GM23338 (cell line): ENCODE results near the gene ABCB8. TPM values are rescaled to one million over a fixed set of nuclear protein-coding genes. Genes with fewer than 3 reads are reported as not detected.

Source experiments
- ATAC-seq: fragments of 200-7000 bp; cut with Tn5 transposase; 3 replicates; pipeline ENCODE4 v1.9.1; 2020
- DNase-seq: peaks from one replicate; pipeline ENCODE4 v3.0.0-alpha.2; 2015; ENCODE audit warnings: low spot score
- H2AFZ ChIP-seq: fragments of 200-600 bp; sonication (generic); 2 replicates; pipeline ENCODE4 v1.8.0; 2016; ENCODE audit warnings: antibody characterized with exemption, mild to moderate bottlenecking, moderate library complexity
- H3F3A ChIP-seq: fragments of 200-600 bp; sonication (generic); replicated peaks from 2 replicates; pipeline ENCODE4 v1.8.0; 2017; ENCODE audit warnings: antibody characterized with exemption, mixed run types, low read depth
- H3K27ac ChIP-seq: fragments of 200-600 bp; sonication (generic); 2 replicates; pipeline ENCODE4 v1.6.1; 2016; ENCODE audit warnings: low read depth
- H3K27me3 ChIP-seq: fragments of 200-600 bp; sonication (generic); 2 replicates; pipeline ENCODE4 v1.8.0; 2016; ENCODE audit warnings: mild to moderate bottlenecking, mixed run types, moderate library complexity; ENCODE audit not compliant: insufficient read depth
- H3K36me3 ChIP-seq: fragments of 200-600 bp; sonication (generic); 2 replicates; pipeline ENCODE4 v1.8.0; 2016; ENCODE audit warnings: mild to moderate bottlenecking; ENCODE audit not compliant: insufficient read depth
- H3K4me1 ChIP-seq: fragments of 200-600 bp; sonication (generic); 2 replicates; pipeline ENCODE4 v1.8.0; 2016; ENCODE audit warnings: mild to moderate bottlenecking, moderate library complexity; ENCODE audit not compliant: insufficient read depth
- H3K4me2 ChIP-seq: fragments of 200-600 bp; sonication (generic); 2 replicates; pipeline ENCODE4 v1.7.1; 2017; ENCODE audit warnings: mixed run types
- H3K4me3 ChIP-seq: fragments of 200-600 bp; sonication (generic); 2 replicates; pipeline ENCODE4 v1.6.1; 2016; ENCODE audit warnings: mixed run types
- H3K79me2 ChIP-seq: fragments of 200-600 bp; sonication (generic); replicated peaks from 2 replicates; pipeline ENCODE4 v1.8.0; 2017; ENCODE audit warnings: mild to moderate bottlenecking; ENCODE audit not compliant: insufficient read depth
- H3K9me2 ChIP-seq: fragments of 200-600 bp; sonication (generic); 2 replicates; pipeline ENCODE4 v1.8.0; 2017; ENCODE audit not compliant: insufficient read depth
- H4K20me1 ChIP-seq: fragments of 200-600 bp; sonication (generic); replicated peaks from 2 replicates; pipeline ENCODE4 v1.8.0; 2017; ENCODE audit warnings: mild to moderate bottlenecking; ENCODE audit not compliant: insufficient read depth
- H3K27ac Mint-ChIP-seq: 2 replicates; pipeline ENCODE4 v1.8.0; 2020; ENCODE audit warnings: inconsistent platforms, mild to moderate bottlenecking, moderate library complexity, mixed read lengths
- H3K27me3 Mint-ChIP-seq: 3 replicates; pipeline ENCODE4 v1.8.0; 2022; ENCODE audit warnings: low read depth, mild to moderate bottlenecking, moderate library complexity, mixed read lengths, inconsistent platforms; ENCODE audit not compliant: insufficient read depth, poor library complexity
- H3K36me3 Mint-ChIP-seq: 3 replicates; pipeline ENCODE4 v1.8.0; 2021; ENCODE audit warnings: low read depth, mild to moderate bottlenecking, inconsistent platforms, moderate library complexity, mixed read lengths
- H3K4me1 Mint-ChIP-seq: 3 replicates; pipeline ENCODE4 v1.8.0; 2020; ENCODE audit warnings: mild to moderate bottlenecking, inconsistent platforms, mixed read lengths
- H3K4me3 Mint-ChIP-seq: 3 replicates; pipeline ENCODE4 v1.8.0; 2021; ENCODE audit warnings: moderate library complexity, mild to moderate bottlenecking, inconsistent platforms, mixed read lengths
- H3K9me3 Mint-ChIP-seq: 3 replicates; pipeline ENCODE4 v1.8.0; 2020; ENCODE audit warnings: moderate library complexity, mild to moderate bottlenecking, inconsistent platforms, mixed read lengths
- CREB1 ChIP-seq: fragments of 250-450 bp; sonication (Bioruptor Pico); IDR thresholded peaks from 2 replicates; pipeline ENCODE4 v1.5.0; 2020; ENCODE audit warnings: low read depth, mild to moderate bottlenecking, moderate library complexity
- EZH2 ChIP-seq: fragments of 200-600 bp; sonication (generic); IDR thresholded peaks from one replicate; pipeline ENCODE4 v1.8.0; 2017; ENCODE audit warnings: antibody characterized with exemption, mild to moderate bottlenecking, low read depth; ENCODE audit not compliant: unreplicated experiment
- EZH2phosphoT487 ChIP-seq: fragments of 200-600 bp; sonication (generic); IDR thresholded peaks from one replicate; pipeline ENCODE4 v1.8.1; 2018; ENCODE audit warnings: antibody characterized with exemption; ENCODE audit not compliant: unreplicated experiment
- JUNB ChIP-seq: IDR thresholded peaks from one replicate; pipeline ENCODE4 v1.6.1; 2016; ENCODE audit warnings: antibody characterized with exemption; ENCODE audit not compliant: unreplicated experiment
- NANOG ChIP-seq: IDR thresholded peaks from 2 replicates; pipeline ENCODE4 v1.6.1; 2016; ENCODE audit warnings: antibody characterized with exemption, borderline replicate concordance
- POLR2AphosphoS5 ChIP-seq: IDR thresholded peaks from 2 replicates; pipeline ENCODE4 v1.6.1; 2016; ENCODE audit warnings: antibody characterized with exemption, low read depth
- STAT1 ChIP-seq: IDR thresholded peaks from one replicate; pipeline ENCODE4 v1.6.1; 2016; ENCODE audit warnings: antibody characterized with exemption; ENCODE audit not compliant: unreplicated experiment
- ZNF114 ChIP-seq: fragments of 250-450 bp; sonication (Bioruptor Pico); IDR thresholded peaks from 2 replicates; pipeline ENCODE4 v1.5.0; 2020; ENCODE audit warnings: mild to moderate bottlenecking, moderate library complexity
- ZNF331 ChIP-seq: fragments of 250-450 bp; sonication (Bioruptor Pico); IDR thresholded peaks from 2 replicates; pipeline ENCODE4 v1.5.0; 2020; ENCODE audit warnings: low read depth, mild to moderate bottlenecking, moderate library complexity
- polyA plus RNA-seq: library from polyadenylated mRNA; unstranded; fragments of >200 nt; fragmentation: Nextera tagmentation; extraction: Ambion mirVana; gene quantifications from 2 replicates; pipeline ENCODE4 v1.2.1, GENCODE V29; 2016
- total RNA-seq: library from RNA; depleted of rRNA; stranded (reverse); fragments of >200 nt; shearing (Covaris generic); gene quantifications from 2 replicates; pipeline ENCODE4 v1.2.3, GENCODE V29; 2014
- TF ChIP-seq, protein P1 (sequence below), 2 experiments: fragments of 200-600 bp in 1 of 2; sonication (generic) in 1 of 2; conservative IDR thresholded peaks; 2 replicates each; pipeline versions ENCODE4 v1.5.1 to v1.6.1; 2016 to 2017; ENCODE audit warnings: antibody characterized with exemption in 2 of 2, low read depth in 2 of 2, mild to moderate bottlenecking in 2 of 2, moderate library complexity in 1 of 2
- TF ChIP-seq, protein P2 (sequence below): IDR thresholded peaks from 2 replicates; pipeline ENCODE4 v1.6.1; 2016; ENCODE audit warnings: antibody characterized with exemption
- TF ChIP-seq, protein P3 (sequence below): fragments of 250-450 bp; sonication (Bioruptor Pico); IDR thresholded peaks from 2 replicates; pipeline ENCODE4 v1.5.0; 2020; ENCODE audit warnings: mild to moderate bottlenecking, moderate library complexity
- TF ChIP-seq, protein P4 (sequence below): IDR thresholded peaks from one replicate; pipeline ENCODE4 v1.6.1; 2018; ENCODE audit warnings: antibody characterized with exemption; ENCODE audit not compliant: unreplicated experiment

Gene ABCB8
- total and polyA plus RNA-seq, 2 experiments from 2014 or later = 11.4 to 27.1 TPM

DNA sequence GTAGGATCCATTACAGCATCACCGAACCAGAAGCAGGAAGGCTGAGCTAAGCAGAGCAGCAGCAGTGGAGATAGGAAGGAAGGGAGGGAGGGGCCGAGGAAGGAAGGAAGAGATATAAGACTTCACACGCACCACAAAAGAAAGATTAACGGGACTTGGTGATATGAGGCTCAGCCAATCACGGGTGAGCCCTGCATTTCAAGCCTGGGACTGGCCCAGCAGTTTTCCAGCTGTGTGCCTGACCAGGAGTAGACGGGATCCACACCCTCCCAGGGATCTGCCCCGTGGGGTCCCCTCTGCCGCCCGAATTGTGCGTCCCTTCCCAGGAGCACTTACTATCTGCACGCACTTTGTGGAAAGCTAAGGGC lies 20.1 kb upstream of the ABCB8 start:
- Mint-ChIP-seq H3K4me3 (peak overlapping the region; percentile 60), H3K4me1 (peaks cover 35% of the 10 kb centered on the region), H3K27me3 (peaks cover 14% of the 10 kb centered on the region), H3K36me3 (no peaks in the 10 kb centered on the region; the same call in 2 of the 3 replicates), H3K9me3 (no peaks in the 10 kb centered on the region), H3K27ac (no peak overlapping the region)
- 0 out of 2 replicates have a peak, but pooled peaks cover 4% of the 10 kb centered on the region for H3F3A ChIP-seq
- H3K27me3 ChIP-seq = peaks cover 11% of the 10 kb centered on the region
- TF ChIP-seq, protein P1, sequence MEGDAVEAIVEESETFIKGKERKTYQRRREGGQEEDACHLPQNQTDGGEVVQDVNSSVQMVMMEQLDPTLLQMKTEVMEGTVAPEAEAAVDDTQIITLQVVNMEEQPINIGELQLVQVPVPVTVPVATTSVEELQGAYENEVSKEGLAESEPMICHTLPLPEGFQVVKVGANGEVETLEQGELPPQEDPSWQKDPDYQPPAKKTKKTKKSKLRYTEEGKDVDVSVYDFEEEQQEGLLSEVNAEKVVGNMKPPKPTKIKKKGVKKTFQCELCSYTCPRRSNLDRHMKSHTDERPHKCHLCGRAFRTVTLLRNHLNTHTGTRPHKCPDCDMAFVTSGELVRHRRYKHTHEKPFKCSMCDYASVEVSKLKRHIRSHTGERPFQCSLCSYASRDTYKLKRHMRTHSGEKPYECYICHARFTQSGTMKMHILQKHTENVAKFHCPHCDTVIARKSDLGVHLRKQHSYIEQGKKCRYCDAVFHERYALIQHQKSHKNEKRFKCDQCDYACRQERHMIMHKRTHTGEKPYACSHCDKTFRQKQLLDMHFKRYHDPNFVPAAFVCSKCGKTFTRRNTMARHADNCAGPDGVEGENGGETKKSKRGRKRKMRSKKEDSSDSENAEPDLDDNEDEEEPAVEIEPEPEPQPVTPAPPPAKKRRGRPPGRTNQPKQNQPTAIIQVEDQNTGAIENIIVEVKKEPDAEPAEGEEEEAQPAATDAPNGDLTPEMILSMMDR (conservative IDR thresholded peaks at IDR 0.05; ENCODE audit: low read depth in 2 of 2) = no peak
- TF ChIP-seq STAT1 (no peak), EZH2 (no peak), ZNF114 (no peak), ZNF331 (CRISPR knock-in tag) (no peak), POLR2AphosphoS5 (no peak), NANOG (no peak), JUNB (no peak), CREB1 (no peak), EZH2phosphoT487 (no peak)
- TF ChIP-seq, protein P2, sequence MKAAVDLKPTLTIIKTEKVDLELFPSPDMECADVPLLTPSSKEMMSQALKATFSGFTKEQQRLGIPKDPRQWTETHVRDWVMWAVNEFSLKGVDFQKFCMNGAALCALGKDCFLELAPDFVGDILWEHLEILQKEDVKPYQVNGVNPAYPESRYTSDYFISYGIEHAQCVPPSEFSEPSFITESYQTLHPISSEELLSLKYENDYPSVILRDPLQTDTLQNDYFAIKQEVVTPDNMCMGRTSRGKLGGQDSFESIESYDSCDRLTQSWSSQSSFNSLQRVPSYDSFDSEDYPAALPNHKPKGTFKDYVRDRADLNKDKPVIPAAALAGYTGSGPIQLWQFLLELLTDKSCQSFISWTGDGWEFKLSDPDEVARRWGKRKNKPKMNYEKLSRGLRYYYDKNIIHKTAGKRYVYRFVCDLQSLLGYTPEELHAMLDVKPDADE = no peak
- TF ChIP-seq, protein P3, sequence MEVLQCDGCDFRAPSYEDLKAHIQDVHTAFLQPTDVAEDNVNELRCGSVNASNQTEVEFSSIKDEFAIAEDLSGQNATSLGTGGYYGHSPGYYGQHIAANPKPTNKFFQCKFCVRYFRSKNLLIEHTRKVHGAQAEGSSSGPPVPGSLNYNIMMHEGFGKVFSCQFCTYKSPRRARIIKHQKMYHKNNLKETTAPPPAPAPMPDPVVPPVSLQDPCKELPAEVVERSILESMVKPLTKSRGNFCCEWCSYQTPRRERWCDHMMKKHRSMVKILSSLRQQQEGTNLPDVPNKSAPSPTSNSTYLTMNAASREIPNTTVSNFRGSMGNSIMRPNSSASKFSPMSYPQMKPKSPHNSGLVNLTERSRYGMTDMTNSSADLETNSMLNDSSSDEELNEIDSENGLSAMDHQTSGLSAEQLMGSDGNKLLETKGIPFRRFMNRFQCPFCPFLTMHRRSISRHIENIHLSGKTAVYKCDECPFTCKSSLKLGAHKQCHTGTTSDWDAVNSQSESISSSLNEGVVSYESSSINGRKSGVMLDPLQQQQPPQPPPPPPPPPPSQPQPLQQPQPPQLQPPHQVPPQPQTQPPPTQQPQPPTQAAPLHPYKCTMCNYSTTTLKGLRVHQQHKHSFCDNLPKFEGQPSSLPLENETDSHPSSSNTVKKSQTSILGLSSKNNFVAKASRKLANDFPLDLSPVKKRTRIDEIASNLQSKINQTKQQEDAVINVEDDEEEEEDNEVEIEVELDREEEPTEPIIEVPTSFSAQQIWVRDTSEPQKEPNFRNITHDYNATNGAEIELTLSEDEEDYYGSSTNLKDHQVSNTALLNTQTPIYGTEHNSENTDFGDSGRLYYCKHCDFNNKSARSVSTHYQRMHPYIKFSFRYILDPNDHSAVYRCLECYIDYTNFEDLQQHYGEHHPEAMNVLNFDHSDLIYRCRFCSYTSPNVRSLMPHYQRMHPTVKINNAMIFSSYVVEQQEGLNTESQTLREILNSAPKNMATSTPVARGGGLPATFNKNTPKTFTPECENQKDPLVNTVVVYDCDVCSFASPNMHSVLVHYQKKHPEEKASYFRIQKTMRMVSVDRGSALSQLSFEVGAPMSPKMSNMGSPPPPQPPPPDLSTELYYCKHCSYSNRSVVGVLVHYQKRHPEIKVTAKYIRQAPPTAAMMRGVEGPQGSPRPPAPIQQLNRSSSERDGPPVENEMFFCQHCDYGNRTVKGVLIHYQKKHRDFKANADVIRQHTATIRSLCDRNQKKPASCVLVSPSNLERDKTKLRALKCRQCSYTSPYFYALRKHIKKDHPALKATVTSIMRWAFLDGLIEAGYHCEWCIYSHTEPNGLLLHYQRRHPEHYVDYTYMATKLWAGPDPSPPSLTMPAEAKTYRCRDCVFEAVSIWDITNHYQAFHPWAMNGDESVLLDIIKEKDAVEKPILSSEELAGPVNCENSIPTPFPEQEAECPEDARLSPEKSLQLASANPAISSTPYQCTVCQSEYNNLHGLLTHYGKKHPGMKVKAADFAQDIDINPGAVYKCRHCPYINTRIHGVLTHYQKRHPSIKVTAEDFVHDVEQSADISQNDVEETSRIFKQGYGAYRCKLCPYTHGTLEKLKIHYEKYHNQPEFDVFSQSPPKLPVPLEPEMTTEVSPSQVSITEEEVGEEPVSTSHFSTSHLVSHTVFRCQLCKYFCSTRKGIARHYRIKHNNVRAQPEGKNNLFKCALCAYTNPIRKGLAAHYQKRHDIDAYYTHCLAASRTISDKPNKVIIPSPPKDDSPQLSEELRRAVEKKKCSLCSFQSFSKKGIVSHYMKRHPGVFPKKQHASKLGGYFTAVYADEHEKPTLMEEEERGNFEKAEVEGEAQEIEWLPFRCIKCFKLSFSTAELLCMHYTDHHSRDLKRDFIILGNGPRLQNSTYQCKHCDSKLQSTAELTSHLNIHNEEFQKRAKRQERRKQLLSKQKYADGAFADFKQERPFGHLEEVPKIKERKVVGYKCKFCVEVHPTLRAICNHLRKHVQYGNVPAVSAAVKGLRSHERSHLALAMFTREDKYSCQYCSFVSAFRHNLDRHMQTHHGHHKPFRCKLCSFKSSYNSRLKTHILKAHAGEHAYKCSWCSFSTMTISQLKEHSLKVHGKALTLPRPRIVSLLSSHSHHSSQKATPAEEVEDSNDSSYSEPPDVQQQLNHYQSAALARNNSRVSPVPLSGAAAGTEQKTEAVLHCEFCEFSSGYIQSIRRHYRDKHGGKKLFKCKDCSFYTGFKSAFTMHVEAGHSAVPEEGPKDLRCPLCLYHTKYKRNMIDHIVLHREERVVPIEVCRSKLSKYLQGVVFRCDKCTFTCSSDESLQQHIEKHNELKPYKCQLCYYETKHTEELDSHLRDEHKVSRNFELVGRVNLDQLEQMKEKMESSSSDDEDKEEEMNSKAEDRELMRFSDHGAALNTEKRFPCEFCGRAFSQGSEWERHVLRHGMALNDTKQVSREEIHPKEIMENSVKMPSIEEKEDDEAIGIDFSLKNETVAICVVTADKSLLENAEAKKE = no peak
- TF ChIP-seq, protein P4, sequence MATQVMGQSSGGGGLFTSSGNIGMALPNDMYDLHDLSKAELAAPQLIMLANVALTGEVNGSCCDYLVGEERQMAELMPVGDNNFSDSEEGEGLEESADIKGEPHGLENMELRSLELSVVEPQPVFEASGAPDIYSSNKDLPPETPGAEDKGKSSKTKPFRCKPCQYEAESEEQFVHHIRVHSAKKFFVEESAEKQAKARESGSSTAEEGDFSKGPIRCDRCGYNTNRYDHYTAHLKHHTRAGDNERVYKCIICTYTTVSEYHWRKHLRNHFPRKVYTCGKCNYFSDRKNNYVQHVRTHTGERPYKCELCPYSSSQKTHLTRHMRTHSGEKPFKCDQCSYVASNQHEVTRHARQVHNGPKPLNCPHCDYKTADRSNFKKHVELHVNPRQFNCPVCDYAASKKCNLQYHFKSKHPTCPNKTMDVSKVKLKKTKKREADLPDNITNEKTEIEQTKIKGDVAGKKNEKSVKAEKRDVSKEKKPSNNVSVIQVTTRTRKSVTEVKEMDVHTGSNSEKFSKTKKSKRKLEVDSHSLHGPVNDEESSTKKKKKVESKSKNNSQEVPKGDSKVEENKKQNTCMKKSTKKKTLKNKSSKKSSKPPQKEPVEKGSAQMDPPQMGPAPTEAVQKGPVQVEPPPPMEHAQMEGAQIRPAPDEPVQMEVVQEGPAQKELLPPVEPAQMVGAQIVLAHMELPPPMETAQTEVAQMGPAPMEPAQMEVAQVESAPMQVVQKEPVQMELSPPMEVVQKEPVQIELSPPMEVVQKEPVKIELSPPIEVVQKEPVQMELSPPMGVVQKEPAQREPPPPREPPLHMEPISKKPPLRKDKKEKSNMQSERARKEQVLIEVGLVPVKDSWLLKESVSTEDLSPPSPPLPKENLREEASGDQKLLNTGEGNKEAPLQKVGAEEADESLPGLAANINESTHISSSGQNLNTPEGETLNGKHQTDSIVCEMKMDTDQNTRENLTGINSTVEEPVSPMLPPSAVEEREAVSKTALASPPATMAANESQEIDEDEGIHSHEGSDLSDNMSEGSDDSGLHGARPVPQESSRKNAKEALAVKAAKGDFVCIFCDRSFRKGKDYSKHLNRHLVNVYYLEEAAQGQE = no peak
- no peaks in the 10 kb centered on the region for H3K79me2 ChIP-seq
- H4K20me1 ChIP-seq = no peaks in the 10 kb centered on the region
- DNase-seq = no peak
- H3K27ac ChIP-seq = no peak overlapping the region
- ATAC-seq = no peak
- H3K4me1 ChIP-seq = peaks cover 20% of the 10 kb centered on the region; the same call in 1 of the 2 replicates
- H2AFZ ChIP-seq = peak overlapping the region; percentile 69
- no peaks in the 10 kb centered on the region for H3K9me2 ChIP-seq
- peak overlapping the region; percentile 46; the same call in 1 of the 2 replicates for H3K4me2 ChIP-seq
- H3K4me3 ChIP-seq = no peak overlapping the region; the same call in 1 of the 2 replicates
- no peaks in the 10 kb centered on the region for H3K36me3 ChIP-seq
